LHCN-M2 (cell line): ENCODE data around the gene GRSF1. TPM values are rescaled to one million over a fixed set of nuclear protein-coding genes. Genes with fewer than 3 reads are reported as not detected.
A peak's percentile ranks its signal among the peaks of the same experiment; 100 is the strongest.
"Not testable (repeated sequence)": the region's sequence is repeated elsewhere in the genome, so short reads cannot be mapped to it uniquely, and the experiment has no call there.

ENCODE experiments used
- DNase-seq: peaks from one replicate; pipeline ENCODE4 v3.0.0-alpha.2; 2012; ENCODE audit warnings: low read depth
- polyA plus RNA-seq: library from polyadenylated mRNA; unstranded; fragments of >200 nt; gene quantifications from one replicate; pipeline ENCODE4 v1.2.1, GENCODE V29; 2012; ENCODE audit warnings: missing spikeins
- total RNA-seq: library from RNA; depleted of rRNA; stranded (reverse); fragments of >200 nt; gene quantifications from 2 replicates; pipeline ENCODE4 v1.2.3, GENCODE V29; 2014; rRNA removed

GRSF1 gene
- 111 and 113 TPM in 2 replicates for total RNA-seq
- 63.0 TPM for polyA plus RNA-seq

- peak; percentile 92 for DNase-seq
Measured at GRCh38 chr4:70839589-70840093, at the start of gene GRSF1. GRSF1 (minus strand) TSS chr4:70839890; CDS start chr4:70839827, 63 bp downstream.

- no peak for DNase-seq
Measured at GRCh38 chr4:70885174-70885573, 45.5 kb upstream of the GRSF1 start.

- no peak for DNase-seq
Measured at GRCh38 chr4:70880739-70881138, 41.0 kb upstream of the GRSF1 start.

GRCh38 chr4:70877556-70877955 is 37.9 kb upstream of the GRSF1 start:
- no peak for DNase-seq

GRCh38 chr4:70874268-70875156 is 34.8 kb upstream of the GRSF1 start:
- no peak for DNase-seq

- no peak for DNase-seq
Measured at GRCh38 chr4:70873216-70873615, 33.5 kb upstream of the GRSF1 start.

GRCh38 chr4:70868778-70869177 is 29.1 kb upstream of the GRSF1 start:
- no peak for DNase-seq

GRCh38 chr4:70863099-70863790 is 23.6 kb upstream of the GRSF1 start:
- no peak for DNase-seq

- DNase-seq: no peak
Measured at GRCh38 chr4:70859066-70859465, 19.4 kb upstream of the GRSF1 start.

- DNase-seq: no peak
Measured at GRCh38 chr4:70858454-70858853, 18.8 kb upstream of the GRSF1 start.

- no peak for DNase-seq
Measured at GRCh38 chr4:70855464-70855863, 15.8 kb upstream of the GRSF1 start.

GRCh38 chr4:70849291-70849690 is 9.6 kb upstream of the GRSF1 start:
- DNase-seq: no peak

- DNase-seq: no peak
Measured at GRCh38 chr4:70844180-70844579, 4.5 kb upstream of the GRSF1 start.

GRCh38 chr4:70842761-70843435 is 3.2 kb upstream of the GRSF1 start:
- DNase-seq: no peak

- DNase-seq: peak; percentile 1
Measured at GRCh38 chr4:70841951-70842350, 2.3 kb upstream of the GRSF1 start.

- no peak for DNase-seq
Measured at GRCh38 chr4:70841211-70841610, 1.5 kb upstream of the GRSF1 start.

GRCh38 chr4:70840631-70841030 is 941 bp upstream of the GRSF1 start:
- DNase-seq: not testable (repeated sequence)

- DNase-seq: peak; percentile 10
Measured at GRCh38 chr4:70840137-70840536, 447 bp upstream of the GRSF1 start.

- DNase-seq: peak; percentile 66
Measured at GRCh38 chr4:70838666-70839588, 763 bp downstream of the GRSF1 start.

- DNase-seq: no peak
Measured at GRCh38 chr4:70838204-70838603, 1.5 kb downstream of the GRSF1 start.

GRCh38 chr4:70836081-70836480 is 3.6 kb downstream of the GRSF1 start:
- no peak for DNase-seq
